ENCODE data around the gene INPP5A. TPM values are rescaled to one million over a fixed set of nuclear protein-coding genes. Genes with fewer than 3 reads are reported as not detected.

INPP5A gene
- total and polyA plus RNA-seq, 9 of the 15 experiments (the other 6 are each of a cell fraction or from before 2014, with no cell fraction given), result 0.66 to 11.6 (median 7.7) TPM

GRCh38 chr10:132607491-132607890 is 69.9 kb downstream of the INPP5A start:
- H3K9ac ChIP-seq (ENCODE audit: insufficient read depth in 1 of 2, low read depth in 2 of 2, low read length in 2 of 2), result no peak overlapping the region
- WGBS (ENCODE audit: insufficient coverage, low coverage, missing lambda C conversion rate), result 73% methylated on average over 8 of the region's 20 CpGs
- intact Hi-C loops (cut with micrococcal nuclease), result no loop called here
- no TSS peak for BruUV-seq (replicated peaks)
- no peaks in the 10 kb centered on the region for H3K36me3 ChIP-seq (ENCODE audit: control insufficient read depth, insufficient read depth, low read length)
- no peaks in the 10 kb centered on the region for H4K20me1 ChIP-seq (replicated peaks; ENCODE audit: control insufficient read depth, insufficient read depth, low read length)
- H3K27ac ChIP-seq (ENCODE audit: extremely low read depth, low read depth, low read length), result no peak overlapping the region
- in situ Hi-C loops (cut with MboI), result no loop called here
- POLR2A ChIA-PET, result interaction anchor here (1.1 kb wide), 1 partner anchor 8 kb away, joined by 3 read pairs; no protein-coding TSS in a partner anchor
- H3K27me3 ChIP-seq (ENCODE audit: control insufficient read depth in 2 of 2, insufficient read depth in 2 of 2, low read length in 2 of 2), result no peaks in the 10 kb centered on the region
- TF ChIP-seq CEBPG (CRISPR knock-in tag; IDR thresholded peaks at IDR 0.05) (no peak), CEBPG (tag; conservative IDR thresholded peaks at IDR 0.05 in 1 of 2, IDR thresholded peaks at IDR 0.05 in 1 of 2) (no peak), NCOA6 (IDR thresholded peaks at IDR 0.05) (no peak), ARID1B (IDR thresholded peaks at IDR 0.05) (no peak), ATF3 (IDR thresholded peaks at IDR 0.05) (no peak), ATF3 (CRISPR knock-in tag; conservative IDR thresholded peaks at IDR 0.05) (no peak), BCL6 (CRISPR knock-in tag; IDR thresholded peaks at IDR 0.05) (no peak)
- no peaks in the 10 kb centered on the region; the same call in 2 of the 3 replicates for H3K79me2 ChIP-seq (ENCODE audit: control insufficient read depth, insufficient read depth, low read length)
- FAIRE-seq, result no peak
- H3K4me3 ChIP-seq, result no peak overlapping the region
- no peak overlapping the region for H2AFZ ChIP-seq (ENCODE audit: low read depth, low read length)
- peaks cover 0 to 41% of the 10 kb centered on the region in 2 experiments; a peak in 2 of 5 replicates for H3K4me1 ChIP-seq (replicated peaks in 1 of 2; ENCODE audit: control insufficient read depth in 2 of 2, insufficient read depth in 2 of 2, low read length in 2 of 2)
- DNase-seq (ENCODE audit: extremely low read depth in 1 of 4, low spot score in 3 of 4), result no peak
- H3K9me1 ChIP-seq (ENCODE audit: control insufficient read depth, insufficient read depth, low read length), result no peaks in the 10 kb centered on the region
- CTCF ChIA-PET (ENCODE audit: low intra/inter-chr PET ratio), result no interaction called here
- no peaks in the 10 kb centered on the region for H3K9me3 ChIP-seq (replicated peaks; ENCODE audit: control insufficient read depth, insufficient read depth, low read depth, low read length)
- no peak for ATAC-seq
- no peak overlapping the region for H3K4me2 ChIP-seq (ENCODE audit: insufficient read depth, low read length)

Measured in K562 (cell line).